ENCODE results near the gene MRPS18A. TPM values are rescaled to one million over a fixed set of nuclear protein-coding genes. Genes with fewer than 3 reads are reported as not detected.

The MRPS18A gene
- total and polyA plus RNA-seq, 2 of the 13 experiments (the other 11 are each of a cell fraction or from before 2014, with no cell fraction given): 87.8 to 89.1 TPM

GRCh38 chr6:43724914-43725642 lies 37.5 kb upstream of the MRPS18A start (continued):
- peak; percentile 89 for TF ChIP-seq HIVEP1 (CRISPR knock-in tag; IDR thresholded peaks at IDR 0.05)
- TF ChIP-seq MTF2 (CRISPR knock-in tag; IDR thresholded peaks at IDR 0.05; ENCODE audit: borderline replicate concordance): peak; percentile 61; the same call in 1 of the 2 replicates
- no peak for TF ChIP-seq SOX6 (IDR thresholded peaks at IDR 0.05)
- TF ChIP-seq SOX6 (CRISPR knock-in tag; IDR thresholded peaks at IDR 0.05): peak; percentile 91
- TF ChIP-seq ZNF460 (CRISPR knock-in tag; IDR thresholded peaks at IDR 0.05; ENCODE audit: borderline replicate concordance): no peak
- TF ChIP-seq ZNF878 (CRISPR knock-in tag; IDR thresholded peaks at IDR 0.05): peak; percentile 47; the same call in 1 of the 2 replicates
- TF ChIP-seq SATB2 (CRISPR knock-in tag; IDR thresholded peaks at IDR 0.05): no peak
- no peak for TF ChIP-seq SMARCE1 (IDR thresholded peaks at IDR 0.05; ENCODE audit: borderline replicate concordance)
- TF ChIP-seq NCOA2 (CRISPR knock-in tag; IDR thresholded peaks at IDR 0.05): peak; percentile 79
- no peak for TF ChIP-seq PRDM15 (CRISPR knock-in tag; IDR thresholded peaks at IDR 0.05)
- TF ChIP-seq FOXP4 (CRISPR knock-in tag; IDR thresholded peaks at IDR 0.05): peak; percentile 67; the same call in 1 of the 2 replicates
- TF ChIP-seq ZNF251 (CRISPR knock-in tag; IDR thresholded peaks at IDR 0.05): no peak
- TF ChIP-seq RAD21 (CRISPR knock-in tag; IDR thresholded peaks at IDR 0.05): peak; percentile 50; the same call in 1 of the 2 replicates
- no peak for TF ChIP-seq MAFF (IDR thresholded peaks at IDR 0.05; ENCODE audit: low read depth, low read length)
- 0 out of 2 replicates have a peak, but pooled peaks have one; percentile 41 for TF ChIP-seq ZFY (CRISPR knock-in tag; IDR thresholded peaks at IDR 0.05)
- no peak for TF ChIP-seq CHD4 (IDR thresholded peaks at IDR 0.05; ENCODE audit: borderline replicate concordance, low read length)
- no peak for TF ChIP-seq GMEB2 (CRISPR knock-in tag; IDR thresholded peaks at IDR 0.05; ENCODE audit: low read depth)
- TF ChIP-seq PRDM10 (CRISPR knock-in tag; IDR thresholded peaks at IDR 0.05; ENCODE audit: low read depth): 0 out of 2 replicates have a peak, but pooled peaks have one; percentile 37
- no peak for TF ChIP-seq NONO (IDR thresholded peaks at IDR 0.05)
- TF ChIP-seq NONO (CRISPR knock-in tag; conservative IDR thresholded peaks at IDR 0.05): peak; percentile 61

All from HepG2 (cell line).